GM10266 (cell line): ENCODE data around the gene OR2V1.
"Not testable (repeated sequence)": the region's sequence is repeated elsewhere in the genome, so short reads cannot be mapped to it uniquely, and the experiment has no call there.

Experiments
- DNase-seq: peaks from one replicate; pipeline ENCODE4 v3.0.0; 2012; ENCODE audit errors: extremely low spot score
- TF ChIP-seq, protein P1 (sequence below): IDR thresholded peaks from 2 replicates; pipeline ENCODE4 v1.5.1; 2012; ENCODE audit warnings: mild to moderate bottlenecking, low read depth; ENCODE audit not compliant: control insufficient read depth, insufficient read depth; ENCODE audit errors: missing control alignments

Gene OR2V1

GRCh38 chr5:181153814-181154213 lies 22.8 kb upstream of the OR2V1 start:
- TF ChIP-seq, protein P1, sequence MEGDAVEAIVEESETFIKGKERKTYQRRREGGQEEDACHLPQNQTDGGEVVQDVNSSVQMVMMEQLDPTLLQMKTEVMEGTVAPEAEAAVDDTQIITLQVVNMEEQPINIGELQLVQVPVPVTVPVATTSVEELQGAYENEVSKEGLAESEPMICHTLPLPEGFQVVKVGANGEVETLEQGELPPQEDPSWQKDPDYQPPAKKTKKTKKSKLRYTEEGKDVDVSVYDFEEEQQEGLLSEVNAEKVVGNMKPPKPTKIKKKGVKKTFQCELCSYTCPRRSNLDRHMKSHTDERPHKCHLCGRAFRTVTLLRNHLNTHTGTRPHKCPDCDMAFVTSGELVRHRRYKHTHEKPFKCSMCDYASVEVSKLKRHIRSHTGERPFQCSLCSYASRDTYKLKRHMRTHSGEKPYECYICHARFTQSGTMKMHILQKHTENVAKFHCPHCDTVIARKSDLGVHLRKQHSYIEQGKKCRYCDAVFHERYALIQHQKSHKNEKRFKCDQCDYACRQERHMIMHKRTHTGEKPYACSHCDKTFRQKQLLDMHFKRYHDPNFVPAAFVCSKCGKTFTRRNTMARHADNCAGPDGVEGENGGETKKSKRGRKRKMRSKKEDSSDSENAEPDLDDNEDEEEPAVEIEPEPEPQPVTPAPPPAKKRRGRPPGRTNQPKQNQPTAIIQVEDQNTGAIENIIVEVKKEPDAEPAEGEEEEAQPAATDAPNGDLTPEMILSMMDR, result no peak
- DNase-seq, result no peak

- TF ChIP-seq, protein P1, result no peak
- no peak for DNase-seq
Measured at GRCh38 chr5:181152406-181152805, 21.4 kb upstream of the OR2V1 start.

DNA sequence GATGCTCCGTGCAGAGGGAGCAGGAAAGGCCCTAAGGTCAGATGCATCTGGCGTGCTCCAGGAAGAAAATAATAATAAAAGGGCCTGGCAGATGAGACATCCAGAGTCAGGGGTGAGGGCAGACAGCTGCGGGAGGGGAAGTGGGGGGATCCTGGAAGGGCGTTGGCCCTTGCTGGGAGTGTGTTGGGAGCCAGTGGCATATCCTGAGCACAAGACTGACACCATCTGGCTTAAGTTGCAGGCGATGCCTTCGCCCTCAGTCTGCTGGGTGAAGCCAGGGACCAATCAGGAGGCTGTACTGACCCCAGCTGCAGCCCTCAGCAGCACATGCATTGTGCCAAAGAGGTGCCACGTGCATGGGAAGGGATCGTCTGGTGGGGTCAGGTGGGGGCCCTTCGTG lies 20.2 kb upstream of the OR2V1 start:
- no peak for DNase-seq
- TF ChIP-seq, protein P1, result no peak

DNA sequence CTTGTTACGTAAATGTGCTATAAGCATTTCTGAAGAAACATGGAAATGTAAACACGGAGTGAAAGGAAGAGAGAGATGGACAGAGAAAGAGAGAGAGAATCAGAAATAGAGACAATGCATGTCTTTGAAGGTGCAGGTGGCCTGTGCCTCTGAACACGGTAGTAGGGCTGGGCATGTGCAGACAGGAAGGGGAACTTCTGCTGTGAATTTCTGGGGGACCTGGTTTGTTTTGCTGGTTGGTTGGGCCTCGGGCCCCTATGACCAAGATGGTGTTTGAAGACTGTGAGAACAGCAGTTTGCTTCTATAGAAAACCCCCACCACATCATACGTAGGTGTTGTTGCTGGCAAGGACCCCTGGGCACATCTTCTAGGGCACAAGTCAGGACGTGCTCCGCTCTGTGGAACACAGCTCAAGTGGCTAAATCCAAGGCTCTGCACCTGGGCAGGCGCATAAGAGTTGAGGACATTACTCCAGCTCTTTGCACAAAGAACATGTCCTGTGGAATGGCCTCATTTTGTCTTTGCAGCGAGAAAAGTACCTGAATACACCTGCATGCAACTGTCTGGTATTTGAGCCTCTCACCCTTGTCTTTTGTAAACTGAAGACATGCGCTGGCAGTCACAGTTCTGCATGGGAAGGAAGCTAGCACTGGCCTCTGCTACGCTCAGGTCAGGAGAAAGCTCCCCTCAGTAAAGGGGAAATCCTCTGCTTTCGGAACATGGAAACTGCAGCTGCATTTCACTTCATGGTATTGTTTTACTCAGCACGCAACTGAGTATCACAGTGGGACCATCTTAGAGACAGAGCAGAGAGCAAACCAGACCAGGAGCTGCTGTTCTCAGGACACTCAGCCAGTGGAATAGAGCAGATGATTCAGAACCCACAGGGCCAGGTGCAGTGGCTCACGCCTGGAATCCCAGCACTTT lies 19.1 kb upstream of the OR2V1 start:
- no peak for DNase-seq
- TF ChIP-seq, protein P1, result no peak

GRCh38 chr5:181149355-181149754 lies 18.4 kb upstream of the OR2V1 start:
- DNase-seq, result no peak
- TF ChIP-seq, protein P1, result no peak

DNA sequence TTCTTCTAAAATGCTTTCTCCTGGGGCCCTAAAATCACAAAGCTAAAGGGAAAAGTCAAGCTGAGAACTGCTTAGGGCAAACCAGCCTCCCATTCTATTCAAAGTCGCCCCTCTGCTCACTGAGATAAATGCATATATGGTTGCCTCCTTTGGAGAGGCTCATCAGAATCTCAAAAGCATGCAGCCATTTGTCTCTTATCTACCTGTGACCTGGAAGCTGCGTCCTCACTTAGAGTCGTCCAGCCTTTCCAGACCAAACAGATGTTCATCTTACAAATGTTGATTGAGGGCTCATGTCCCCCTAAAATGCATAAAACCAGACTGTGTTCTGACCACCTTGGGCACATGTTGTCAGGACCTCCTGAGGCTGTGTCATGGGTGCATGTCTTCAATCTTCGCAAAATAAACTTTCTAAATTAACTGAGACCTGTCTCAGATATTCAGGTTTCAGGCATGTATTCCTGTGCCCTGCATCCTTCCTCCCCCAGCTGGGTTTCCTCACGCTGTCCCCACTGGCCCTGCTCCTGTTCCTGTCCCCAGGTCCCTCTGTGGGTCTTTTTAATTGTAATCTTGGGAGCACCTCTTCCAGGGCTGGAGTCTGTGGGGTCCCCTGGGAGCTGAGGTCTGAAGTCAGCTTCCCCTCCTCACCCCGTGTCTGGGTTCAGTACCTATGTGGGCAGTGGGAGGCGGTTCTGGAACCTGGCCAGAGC lies 16.1 kb upstream of the OR2V1 start, which contains the start of gene OR2V2:
Gene OR2V2 (plus strand): TSS at position 660 of the 710 bp plus-strand sequence. CDS start 7,357 bp downstream, outside the sequence.
- DNase-seq, result not testable (repeated sequence)

DNA sequence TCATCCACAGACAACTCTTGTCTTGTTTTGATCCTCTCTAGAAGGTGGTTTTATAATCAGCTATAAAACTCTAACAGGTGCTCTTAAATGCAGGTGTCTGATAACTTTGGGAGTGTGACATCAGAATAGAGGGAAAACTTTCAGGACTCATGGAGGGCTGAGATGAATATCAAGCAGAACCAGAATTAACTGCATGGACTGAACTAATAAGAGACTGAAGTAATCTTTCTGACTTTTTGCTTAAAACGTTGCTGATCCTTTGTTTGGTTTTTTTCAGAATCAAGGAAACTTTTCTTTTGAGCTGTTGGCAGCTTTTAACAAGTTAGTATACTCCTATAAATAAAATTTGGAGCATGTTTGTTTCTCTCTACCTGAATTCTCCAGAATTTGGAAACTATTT lies 14.2 kb upstream of the OR2V1 start:
- TF ChIP-seq, protein P1, result no peak
- no peak for DNase-seq
